Measurements from ENCODE around the gene EFR3B. TPM values are rescaled to one million over a fixed set of nuclear protein-coding genes. Genes with fewer than 3 reads are reported as not detected.

Gene EFR3B
- total RNA-seq, 1 donor from 2014 or later, result 11.3 TPM

- Mint-ChIP-seq H3K9me3 (ENCODE audit: unreplicated experiment) (no peaks in the 10 kb centered on the region), H3K4me3 (ENCODE audit: unreplicated experiment) (no peak overlapping the region), H3K36me3 (ENCODE audit: low read depth, unreplicated experiment) (no peaks in the 10 kb centered on the region), H3K4me1 (ENCODE audit: unreplicated experiment) (no peaks in the 10 kb centered on the region), H3K27ac (ENCODE audit: unreplicated experiment) (no peak overlapping the region), H3K27me3 (ENCODE audit: unreplicated experiment) (peaks cover 5% of the 10 kb centered on the region)
- DNase-seq (ENCODE audit: low spot score), result no peak
- TF ChIP-seq CTCF (IDR thresholded peaks at IDR 0.05; ENCODE audit: unreplicated experiment), result no peak
Observed at GRCh38 chr2:25207078-25207545, 165.2 kb downstream of the EFR3B start.

Other genes starting within 250 kb of the EFR3B start
- 36.0 TPM for gene PTRHD1, start 248.7 kb upstream of the EFR3B start, total RNA-seq (ENCODE audit: unreplicated experiment)
- gene CENPO, start 248.7 kb upstream of the EFR3B start, total RNA-seq (ENCODE audit: unreplicated experiment), result 18.7 TPM
- 88.0 TPM for gene ADCY3, start 121.8 kb upstream of the EFR3B start, total RNA-seq (ENCODE audit: unreplicated experiment)
- 3.5 TPM for gene DNAJC27, start 70.1 kb upstream of the EFR3B start, total RNA-seq (ENCODE audit: unreplicated experiment)
- 0.64 TPM for gene POMC, start 126.5 kb downstream of the EFR3B start, total RNA-seq (ENCODE audit: unreplicated experiment)

Measured in endothelial cell (in vitro differentiated cells).